Dermis blood vessel endothelial cell (primary cell): ENCODE measurements around the gene MYOF. TPM values are rescaled to one million over a fixed set of nuclear protein-coding genes. Genes with fewer than 3 reads are reported as not detected.
"Not testable (repeated sequence)": the region's sequence is repeated elsewhere in the genome, so short reads cannot be mapped to it uniquely, and the experiment has no call there.

Source experiments
- DNase-seq: peaks from one replicate; pipeline ENCODE4 v3.0.0; 2010
- total RNA-seq: library from RNA; depleted of rRNA; stranded (reverse); fragments of >200 nt; gene quantifications from 2 replicates; pipeline ENCODE4 v1.2.3, GENCODE V29; 2014

Gene MYOF
- total RNA-seq, 1 donor from 2014 or later, result 190 TPM

- no peak for DNase-seq
Measured at GRCh38 chr10:93452143-93452542, 30.0 kb downstream of the MYOF start.

GRCh38 chr10:93451244-93451947 lies 30.7 kb downstream of the MYOF start:
- DNase-seq, result no peak

DNA sequence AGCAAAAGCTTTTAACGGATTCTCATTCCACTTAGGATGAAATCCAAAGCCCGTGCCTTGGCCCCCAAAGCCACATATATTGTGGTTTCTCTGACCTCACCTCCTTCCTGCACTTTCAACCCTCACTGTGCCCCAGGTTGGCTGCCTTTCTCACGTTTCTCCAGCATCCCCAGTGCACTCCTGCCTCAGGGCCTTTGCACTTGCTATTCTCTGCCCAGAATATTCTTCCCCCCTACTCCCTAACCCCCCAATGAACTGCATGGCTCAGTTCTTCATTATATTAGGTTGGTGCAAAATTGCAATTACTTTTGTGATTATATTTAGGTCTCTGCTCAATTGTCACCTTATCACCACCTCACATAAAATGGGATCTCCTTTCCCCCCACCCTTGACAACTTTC lies 34.2 kb downstream of the MYOF start:
- DNase-seq, result no peak

DNA sequence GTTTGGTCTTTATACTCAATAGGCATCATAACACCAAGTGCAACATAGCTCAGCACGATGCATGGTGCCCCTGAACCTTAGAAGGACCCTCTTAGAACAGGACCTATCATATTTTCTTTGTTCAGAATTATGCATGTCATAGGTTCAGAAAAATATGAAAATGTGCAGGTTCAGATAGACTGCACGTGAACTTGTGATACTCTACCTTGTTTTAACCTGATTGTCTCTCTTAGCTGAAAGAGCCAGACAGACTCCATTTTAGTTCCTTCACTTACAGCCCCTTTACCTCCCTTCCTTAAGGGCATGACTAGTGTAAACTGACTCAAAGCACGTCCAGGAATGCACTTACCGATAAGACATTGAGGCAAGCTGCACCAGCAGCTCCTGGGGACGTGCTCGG lies 35.1 kb downstream of the MYOF start:
- DNase-seq, result no peak

- DNase-seq, result peak; percentile 52
Measured at GRCh38 chr10:93445978-93446720, 36.0 kb downstream of the MYOF start.

DNA sequence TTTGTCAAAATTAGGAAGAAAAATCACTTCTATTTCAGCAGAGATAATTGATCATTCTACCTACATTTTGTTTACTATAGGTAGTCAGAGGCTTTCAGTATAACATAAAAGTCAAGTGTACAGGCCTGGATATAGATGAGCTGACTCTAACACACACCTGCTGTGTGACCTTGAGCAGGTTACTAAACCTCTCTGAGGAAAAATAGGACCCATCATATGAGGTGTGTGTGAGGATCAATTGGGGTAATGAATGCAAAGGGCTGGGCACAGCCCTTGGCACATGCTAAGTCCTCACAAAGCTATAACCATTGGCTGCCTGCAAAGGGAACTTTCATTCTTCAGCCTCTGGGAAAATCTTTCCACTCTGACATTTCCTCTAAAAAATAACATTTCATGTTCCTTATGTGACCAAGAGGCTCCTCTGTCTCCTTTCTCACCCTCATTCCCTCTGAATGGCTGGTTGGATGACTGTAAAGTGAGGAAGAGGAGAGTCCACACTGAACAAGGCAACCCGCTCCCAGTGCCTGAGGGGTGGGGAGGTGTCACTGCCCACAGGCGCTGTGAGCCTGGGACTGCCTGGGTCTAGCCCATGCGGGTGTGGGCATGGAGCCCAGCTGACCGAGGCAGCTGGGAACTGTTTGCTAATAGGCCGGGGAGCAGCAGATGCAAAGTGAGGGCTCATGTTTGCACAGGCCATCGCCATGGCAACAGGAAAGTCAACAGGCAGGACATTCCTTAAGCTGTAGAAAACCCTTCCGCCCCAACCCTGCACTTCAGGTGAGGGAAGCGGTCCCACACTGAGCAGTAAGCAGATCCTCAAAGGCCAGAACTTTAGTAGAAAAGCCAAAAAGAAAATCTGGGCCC lies 36.8 kb downstream of the MYOF start:
- DNase-seq, result peak; percentile 99

DNA sequence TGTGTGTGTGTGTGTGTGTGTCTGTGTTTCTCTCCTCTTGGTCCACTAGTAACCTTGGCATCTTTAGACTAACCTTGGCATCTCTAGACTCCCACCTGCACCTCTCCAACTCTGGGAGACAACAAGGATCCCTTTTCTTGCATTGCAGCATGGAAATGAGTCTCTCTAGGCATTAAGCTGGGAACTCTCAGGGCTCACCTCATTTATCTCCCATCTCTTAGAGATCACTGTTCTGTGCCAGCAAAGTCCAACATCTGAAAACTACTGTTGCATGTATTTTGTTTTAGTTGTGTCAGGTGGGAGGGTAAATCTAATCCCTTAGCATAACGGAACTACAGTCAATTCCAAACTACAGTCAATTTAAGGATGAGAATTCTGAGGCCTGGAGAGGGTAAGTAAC lies 38.7 kb downstream of the MYOF start:
- no peak for DNase-seq

DNA sequence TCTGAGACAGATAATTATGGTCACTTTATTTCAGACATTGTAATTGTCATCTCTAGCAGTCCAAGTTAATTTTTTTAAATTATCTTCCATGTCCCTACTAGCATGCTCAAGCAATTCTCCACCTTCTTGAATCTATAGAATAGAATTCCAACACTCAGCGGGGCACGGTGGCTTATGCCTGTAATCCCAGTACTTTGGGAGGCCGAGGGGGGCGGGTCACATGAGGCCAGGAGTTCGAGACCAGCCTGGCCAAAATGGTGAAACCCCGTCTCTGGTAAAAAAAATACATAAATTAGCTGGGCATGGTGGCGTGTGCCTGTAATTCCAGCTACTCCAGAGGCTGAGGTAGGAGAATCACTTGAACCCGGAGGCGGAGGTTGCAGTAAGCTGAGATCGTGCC lies 39.4 kb downstream of the MYOF start:
- DNase-seq, result not testable (repeated sequence)

GRCh38 chr10:93440591-93441091 lies 41.5 kb downstream of the MYOF start:
- no peak for DNase-seq

- DNase-seq, result peak; percentile 85
Measured at GRCh38 chr10:93438613-93439253, 43.4 kb downstream of the MYOF start.

- DNase-seq, result peak; percentile 67
Measured at GRCh38 chr10:93437946-93438612, 44.1 kb downstream of the MYOF start.

GRCh38 chr10:93437086-93437945 lies 44.8 kb downstream of the MYOF start:
- DNase-seq, result peak; percentile 98

DNA sequence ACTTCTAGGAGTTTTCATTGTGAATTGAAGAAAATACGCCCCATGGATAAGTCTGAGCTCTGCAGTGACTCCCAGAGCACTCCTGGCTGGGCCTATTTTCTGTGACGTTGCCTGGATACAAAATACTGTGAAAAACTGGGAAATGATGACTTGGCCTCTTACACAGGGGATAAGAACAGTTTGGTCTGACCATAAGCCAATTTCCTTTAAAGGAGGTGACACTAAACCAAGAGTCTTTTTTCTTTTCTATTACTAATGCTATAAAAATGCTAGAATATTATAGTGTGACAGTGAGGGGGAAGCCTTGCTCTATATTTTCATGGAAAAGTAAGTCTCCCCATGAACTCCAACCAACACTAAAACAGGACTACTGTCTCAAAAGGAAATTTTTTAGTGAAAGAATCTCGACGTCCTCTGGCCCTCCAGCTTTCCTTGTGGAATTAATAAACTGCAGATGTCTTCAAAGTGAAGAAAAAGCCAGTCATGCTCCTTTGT lies 45.5 kb downstream of the MYOF start:
- peak; percentile 95 for DNase-seq

- peak; percentile 85 for DNase-seq
Measured at GRCh38 chr10:93435621-93436397, 46.3 kb downstream of the MYOF start.

GRCh38 chr10:93434991-93435491 lies 47.1 kb downstream of the MYOF start:
- no peak for DNase-seq

DNA sequence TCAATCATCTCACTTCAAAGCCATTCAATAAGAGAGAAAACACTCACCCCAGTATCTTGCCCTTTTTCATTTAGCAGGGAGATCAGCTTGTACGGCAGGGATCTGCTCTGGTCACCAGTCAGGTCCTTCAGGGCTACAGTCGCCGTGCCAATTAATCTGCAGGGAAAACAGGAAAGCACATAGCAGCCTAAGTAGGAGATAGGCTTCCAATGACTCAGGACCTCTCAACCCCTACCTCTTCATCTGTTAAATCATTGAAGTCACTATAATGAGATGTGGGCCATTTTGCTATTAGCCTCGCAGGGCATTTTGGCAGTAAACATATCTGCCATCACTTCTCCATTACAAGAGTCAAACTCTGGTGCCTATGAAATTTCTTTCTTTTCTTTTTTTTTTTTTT lies 50.8 kb downstream of the MYOF start:
- peak; percentile 68 for DNase-seq

GRCh38 chr10:93425861-93426260 lies 56.3 kb downstream of the MYOF start:
- no peak for DNase-seq

DNA sequence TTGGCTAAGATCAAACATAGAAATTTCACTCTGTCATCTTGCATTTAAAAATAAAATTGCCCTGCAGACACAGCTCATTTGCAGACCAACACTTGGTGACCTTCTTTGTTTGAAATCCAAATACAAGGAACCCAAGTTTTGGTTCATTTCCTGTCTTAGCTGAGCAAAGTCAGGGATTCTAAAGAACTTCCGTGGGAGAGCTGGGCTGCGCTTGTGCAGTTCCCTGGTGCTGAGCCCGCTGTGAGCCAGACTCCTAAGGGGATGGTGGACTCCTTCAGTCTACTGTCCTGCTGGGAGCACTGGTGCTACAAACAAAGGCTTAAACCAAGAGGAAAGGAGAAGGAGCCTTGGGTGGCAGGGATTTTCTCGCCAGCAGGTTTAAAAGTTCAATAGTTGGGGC lies 60.0 kb downstream of the MYOF start:
- DNase-seq, result peak; percentile 82

DNA sequence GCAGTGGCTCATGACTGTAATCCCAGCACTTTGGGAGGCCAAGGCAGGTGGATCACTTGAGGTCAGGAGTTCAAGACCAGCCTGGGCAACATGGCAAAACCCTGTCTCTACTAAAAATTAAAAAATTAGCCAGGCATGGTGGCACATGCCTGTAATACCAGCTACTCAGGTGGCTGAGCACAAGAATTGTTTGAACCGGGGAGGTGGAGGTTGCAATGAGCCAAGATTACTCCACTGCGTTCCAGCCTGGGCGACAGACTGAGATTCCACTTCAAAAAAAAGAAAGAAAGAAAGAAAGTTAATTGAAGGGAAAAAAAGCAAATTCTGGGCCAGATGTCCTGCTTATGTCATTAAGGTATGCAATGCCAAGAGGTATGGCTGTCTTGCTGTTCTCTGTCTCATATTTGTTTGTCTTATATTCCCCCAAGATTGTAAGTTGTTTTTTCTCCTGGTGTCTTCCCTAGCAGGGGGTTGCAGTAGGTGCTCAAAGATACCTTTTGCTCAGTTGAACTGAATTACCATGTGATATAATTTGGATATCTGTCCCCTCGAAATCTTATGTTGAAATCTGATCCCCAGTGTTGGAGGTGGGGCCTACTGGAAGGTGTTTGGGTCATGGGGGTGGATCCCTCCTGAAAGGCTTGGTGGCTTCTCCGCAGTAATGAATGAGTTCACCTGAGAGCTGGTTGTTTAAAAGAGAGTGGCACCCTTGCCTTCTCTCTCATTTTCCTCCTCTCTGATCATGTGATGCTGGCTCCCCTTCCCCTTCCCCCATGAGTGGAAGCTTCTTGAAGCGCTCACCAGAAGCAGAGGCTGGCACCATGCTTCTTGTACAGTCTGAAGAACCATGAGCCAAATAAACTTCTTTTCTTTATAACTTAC lies 60.9 kb downstream of the MYOF start:
- no peak for DNase-seq
